HepG2 (cell line): ENCODE data around the gene MAP2K5. TPM values are rescaled to one million over a fixed set of nuclear protein-coding genes. Genes with fewer than 3 reads are reported as not detected.

Source experiments
- ATAC-seq: fragments of 200-7000 bp; cut with Tn5 transposase; 3 replicates; pipeline ENCODE4 v1.9.1; 2020; ENCODE audit warnings: mild to moderate bottlenecking, moderate library complexity
- BruUV-seq: library from RNA; stranded (reverse); fragments of 400-500 nt; replicated peaks from 2 replicates; lab custom pipeline; 2021; lab: Mats Ljungman, UMichigan
- CTCF ChIA-PET: fragments of 300-600 bp; formaldehyde crosslinking; extraction: SDS; loops from one replicate; lab custom pipeline; 2021; ENCODE audit warnings: low total read pairs, inconsistent platforms, low intra/inter-chr PET ratio; lab: Yijun Ruan, JAX
- POLR2A ChIA-PET: fragments of 350-600 bp; sonication (Branson Sonifier 250); formaldehyde crosslinking; loops from one replicate; lab custom pipeline; 2020; ENCODE audit warnings: antibody characterized with exemption, inconsistent platforms; lab: Yijun Ruan, JAX
- DNase-seq: peaks from one replicate; pipeline ENCODE4 v3.0.0-alpha.2; 2015; ENCODE audit warnings: low spot score
- FAIRE-seq: peaks from 3 replicates; lab custom pipeline; 2011; peaks lifted over from hg19 to GRCh38; lab: Jason Lieb, UNC
- H2AFZ ChIP-seq: one replicate; pipeline ENCODE4 v1.6.1; 2011; ENCODE audit warnings: low read length, inconsistent platforms
- H3K27ac ChIP-seq: fragments of 300-600 bp; 3 replicates; pipeline ENCODE4 v1.8.0; 2011; ENCODE audit warnings: mixed run types, mild to moderate bottlenecking, mixed read lengths, low read length, inconsistent platforms; ENCODE audit not compliant: insufficient read depth; ENCODE audit errors: extremely low read length
- H3K27me3 ChIP-seq, 2 experiments: fragments of 200-600 bp in 1 of 2; 2 replicates in 1 of 2; 3 replicates in 1 of 2; pipeline versions ENCODE4 v1.6.0 to v1.8.0; 2011; ENCODE audit warnings: low read length in 2 of 2, mild to moderate bottlenecking in 2 of 2, moderate library complexity in 2 of 2, inconsistent platforms in 1 of 2; ENCODE audit not compliant: insufficient read depth in 2 of 2, control insufficient read depth in 1 of 2
- H3K36me3 ChIP-seq, 2 experiments: fragments of 200-600 bp in 1 of 2; replicated peaks in 1 of 2; 2 replicates in 1 of 2; 3 replicates in 1 of 2; pipeline versions ENCODE4 v1.5.1 to v1.8.0; 2011; ENCODE audit warnings: low read length in 2 of 2, inconsistent platforms in 1 of 2; ENCODE audit not compliant: insufficient read depth in 2 of 2, control insufficient read depth in 1 of 2
- H3K4me1 ChIP-seq: 2 replicates; pipeline ENCODE4 v1.5.1; 2012; ENCODE audit warnings: low read length, inconsistent platforms; ENCODE audit not compliant: insufficient read depth
- H3K4me2 ChIP-seq: 2 replicates; pipeline ENCODE4 v1.6.0; 2011; ENCODE audit warnings: low read depth, low read length, inconsistent platforms
- H3K4me3 ChIP-seq, 3 experiments: fragments of 200-600 bp in 1 of 3; sonication (generic), shearing (Covaris generic) in 1 of 3; replicated peaks in 1 of 3; 2 replicates each; pipeline ENCODE4 v1.5.1; 2011 to 2016; ENCODE audit warnings: low read length in 3 of 3, inconsistent platforms in 2 of 3, low read depth in 2 of 3, mild to moderate bottlenecking in 2 of 3, control low read depth in 1 of 3, mixed read lengths in 1 of 3; ENCODE audit not compliant: insufficient read depth in 1 of 3
- H3K79me2 ChIP-seq: one replicate; pipeline ENCODE4 v1.6.1; 2011; ENCODE audit warnings: low read length, inconsistent platforms; ENCODE audit not compliant: insufficient read depth
- H3K9ac ChIP-seq: 2 replicates; pipeline ENCODE4 v1.6.0; 2011; ENCODE audit warnings: mild to moderate bottlenecking, low read depth, low read length, inconsistent platforms; ENCODE audit not compliant: insufficient read depth
- H3K9me3 ChIP-seq: 2 replicates; pipeline ENCODE4 v1.5.1; 2012; ENCODE audit warnings: mild to moderate bottlenecking, low read length
- H4K20me1 ChIP-seq: 2 replicates; pipeline ENCODE4 v1.6.0; 2011; ENCODE audit warnings: inconsistent platforms, mild to moderate bottlenecking, low read length, moderate library complexity; ENCODE audit not compliant: insufficient read depth
- AHR ChIP-seq: IDR thresholded peaks from 2 replicates; pipeline ENCODE4 v1.6.1; 2018; ENCODE audit warnings: missing genetic modification reagents, missing compliant biosample characterization
- HOXA7 ChIP-seq: sonication (generic); formaldehyde crosslinking; IDR thresholded peaks from 2 replicates; pipeline ENCODE4 v1.8.1; 2022; ENCODE audit warnings: mild to moderate bottlenecking, missing genetic modification reagents, moderate library complexity
- MYNN ChIP-seq: sonication (generic); formaldehyde crosslinking; IDR thresholded peaks from 2 replicates; pipeline ENCODE4 v1.4.0; 2020; ENCODE audit warnings: mild to moderate bottlenecking, low read depth, missing genetic modification reagents
- RCOR2 ChIP-seq: IDR thresholded peaks from 2 replicates; pipeline ENCODE4 v1.6.1; 2016; ENCODE audit warnings: missing biosample characterization, missing genetic modification reagents
- SIN3B ChIP-seq: fragments of 150-350 bp; IDR thresholded peaks from 2 replicates; pipeline ENCODE4 v1.6.1; 2014; ENCODE audit warnings: low read length
- TBX2 ChIP-seq: sonication (generic); formaldehyde crosslinking; IDR thresholded peaks from 2 replicates; pipeline ENCODE4 v1.5.0; 2020; ENCODE audit warnings: missing genetic modification reagents, mild to moderate bottlenecking, borderline replicate concordance
- TGIF2 ChIP-seq: IDR thresholded peaks from 2 replicates; pipeline ENCODE4 v1.6.1; 2016; ENCODE audit warnings: control low read depth, missing compliant biosample characterization
- ZKSCAN1 ChIP-seq: fragments of 150-350 bp; IDR thresholded peaks from 2 replicates; pipeline ENCODE4 v1.6.1; 2014; ENCODE audit warnings: low read length
- ZNF124 ChIP-seq: sonication (generic); formaldehyde crosslinking; IDR thresholded peaks from 2 replicates; pipeline ENCODE4 v1.4.0; 2020; ENCODE audit warnings: missing genetic modification reagents
- ZNF484 ChIP-seq: sonication (generic); formaldehyde crosslinking; IDR thresholded peaks from 2 replicates; pipeline ENCODE4 v1.5.1; 2020; ENCODE audit warnings: mild to moderate bottlenecking, low read depth, missing genetic modification reagents, borderline replicate concordance
- ZSCAN25 ChIP-seq: sonication (generic); formaldehyde crosslinking; IDR thresholded peaks from 2 replicates; pipeline ENCODE4 v1.8.0; 2022; ENCODE audit warnings: mild to moderate bottlenecking, missing genetic modification reagents
- WGBS: methylation state at CpG from one replicate; pipeline ENCODE4 v1.1.6; 2017; ENCODE audit warnings: low lambda C conversion rate; 5-methylcytosine and 5-hydroxymethylcytosine counted together
- in situ Hi-C: cut with HindIII; loops from 2 replicates; pipeline ENCODE4 v1.10.0; 2017; ENCODE audit warnings: low pct_unique_long_range_greater_than_20kb; ENCODE audit not compliant: extremely low pct_ligation_motif_present
- intact Hi-C: fragments of 100-400 bp; cut with micrococcal nuclease; formaldehyde crosslinking; loops from one replicate; pipeline ENCODE4 v1.10.0; 2022; ENCODE audit not compliant: unreplicated experiment
- polyA plus RNA-seq, 8 experiments: library from polyadenylated mRNA; depleted of rRNA in 3 of 8; stranded (reverse) in 7 of 8; unstranded in 1 of 8; fragments of >200 nt; fragmentation: Illumina TruSeq in 4 of 8; extraction: Trizol in 4 of 8; gene quantifications; 2 replicates each; pipeline versions ENCODE4 v1.2.1 to v1.2.3, GENCODE V29; 2011 to 2016; ENCODE audit warnings: low read depth in 4 of 8, missing spikeins in 1 of 8, mixed read lengths in 1 of 8; ENCODE audit not compliant: insufficient read depth in 1 of 8
- total RNA-seq, 5 experiments: library from RNA; depleted of rRNA; stranded (reverse); fragments of >200 nt; fragmentation: Illumina TruSeq; extraction: Trizol; gene quantifications; 2 replicates each; pipeline ENCODE4 v1.2.3, GENCODE V29; 2016; ENCODE audit warnings: low read depth in 1 of 5
- TF ChIP-seq, protein P1 (sequence below): conservative IDR thresholded peaks from 2 replicates; pipeline ENCODE4 v1.6.1; 2018; ENCODE audit warnings: missing genetic modification reagents
- TF ChIP-seq, protein P2 (sequence below): sonication (generic); formaldehyde crosslinking; conservative IDR thresholded peaks from 2 replicates; pipeline ENCODE4 v1.4.0; 2020; ENCODE audit warnings: mild to moderate bottlenecking, missing genetic modification reagents, moderate library complexity
- TF ChIP-seq, protein P3 (sequence below): sonication (generic); formaldehyde crosslinking; IDR thresholded peaks from 2 replicates; pipeline ENCODE4 v1.8.1; 2023; ENCODE audit warnings: missing genetic modification reagents, mild to moderate bottlenecking, borderline replicate concordance

MAP2K5 gene
- total and polyA plus RNA-seq, 2 of the 13 experiments (the other 11 are each of a cell fraction or from before 2014, with no cell fraction given) = 4.0 to 4.3 TPM

DNA sequence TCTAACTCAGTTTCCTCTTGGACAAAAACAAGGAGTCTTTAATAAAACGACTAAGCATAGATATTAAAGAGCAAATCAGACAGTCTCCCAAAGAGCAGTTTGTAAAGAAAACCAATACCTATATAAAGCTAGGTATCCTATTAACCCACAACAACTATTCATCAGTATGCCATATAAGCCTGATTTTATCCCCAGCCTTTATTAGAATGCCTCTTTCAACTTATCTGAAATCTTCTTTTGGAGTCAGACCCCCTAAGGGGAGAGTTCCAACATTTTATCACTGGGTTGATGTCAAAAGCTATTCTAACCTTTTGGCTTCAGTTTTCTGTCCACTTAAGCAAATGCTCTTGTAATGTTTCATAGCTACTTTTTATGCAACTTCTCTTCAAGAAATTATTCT lies 17.8 kb downstream of the MAP2K5 start:
- Histone ChIP-seq H3K27ac (no peak overlapping the region), H3K9me3 (no peaks in the 10 kb centered on the region), H3K4me1 (no peaks in the 10 kb centered on the region), H3K36me3 (peaks cover 0 to 2% of the 10 kb centered on the region in 2 experiments; a peak in 1 of 5 replicates), H2AFZ (no peak overlapping the region), H3K4me2 (no peak overlapping the region), H3K27me3 (no peaks in the 10 kb centered on the region), H3K4me3 (no peak overlapping the region), H4K20me1 (no peaks in the 10 kb centered on the region; the same call in 1 of the 2 replicates), H3K9ac (no peak overlapping the region), H3K79me2 (no peaks in the 10 kb centered on the region)
- intact Hi-C loops = no loop called here
- CTCF ChIA-PET = no interaction called here
- ATAC-seq (no peak), DNase-seq (no peak), FAIRE-seq (no peak)
- TF ChIP-seq TGIF2 (CRISPR knock-in tag) (no peak), SIN3B (no peak), AHR (CRISPR knock-in tag) (no peak)
- in situ Hi-C loops = no loop called here
- POLR2A ChIA-PET = no interaction called here
- WGBS = 74% methylated on average over 1 of the region's 1 CpG
- no TSS peak for BruUV-seq

DNA sequence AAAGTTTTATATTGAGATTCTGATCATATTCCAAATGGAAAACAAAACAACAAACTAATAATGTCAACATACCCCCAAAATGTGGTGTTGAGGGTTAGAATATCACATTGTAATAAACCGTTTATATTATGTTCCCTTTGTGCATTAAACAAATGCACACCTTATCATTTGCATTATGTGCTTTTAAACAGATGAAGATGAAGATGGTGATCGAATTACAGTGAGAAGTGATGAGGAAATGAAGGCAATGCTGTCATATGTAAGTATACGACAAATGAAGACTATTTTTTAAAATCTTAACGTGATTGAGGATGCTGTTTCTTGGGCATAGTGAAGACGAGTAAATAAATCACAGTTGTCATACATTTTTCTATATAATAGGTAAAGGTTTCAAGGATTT lies 20.6 kb downstream of the MAP2K5 start:
- CTCF ChIA-PET = no interaction called here
- intact Hi-C loops = no loop called here

More for the DNA sequence above, 20.6 kb downstream of the MAP2K5 start:
- Histone ChIP-seq H2AFZ (no peak overlapping the region), H3K27ac (no peak overlapping the region), H3K27me3 (no peaks in the 10 kb centered on the region), H3K9ac (no peak overlapping the region), H3K36me3 (peaks cover 0 to 2% of the 10 kb centered on the region in 2 experiments; a peak in 1 of 5 replicates), H3K9me3 (no peaks in the 10 kb centered on the region), H4K20me1 (no peaks in the 10 kb centered on the region; the same call in 1 of the 2 replicates), H3K4me1 (no peaks in the 10 kb centered on the region), H3K4me3 (no peak overlapping the region), H3K4me2 (no peak overlapping the region), H3K79me2 (no peaks in the 10 kb centered on the region)
- in situ Hi-C loops = no loop called here
- TF ChIP-seq, protein P1, sequence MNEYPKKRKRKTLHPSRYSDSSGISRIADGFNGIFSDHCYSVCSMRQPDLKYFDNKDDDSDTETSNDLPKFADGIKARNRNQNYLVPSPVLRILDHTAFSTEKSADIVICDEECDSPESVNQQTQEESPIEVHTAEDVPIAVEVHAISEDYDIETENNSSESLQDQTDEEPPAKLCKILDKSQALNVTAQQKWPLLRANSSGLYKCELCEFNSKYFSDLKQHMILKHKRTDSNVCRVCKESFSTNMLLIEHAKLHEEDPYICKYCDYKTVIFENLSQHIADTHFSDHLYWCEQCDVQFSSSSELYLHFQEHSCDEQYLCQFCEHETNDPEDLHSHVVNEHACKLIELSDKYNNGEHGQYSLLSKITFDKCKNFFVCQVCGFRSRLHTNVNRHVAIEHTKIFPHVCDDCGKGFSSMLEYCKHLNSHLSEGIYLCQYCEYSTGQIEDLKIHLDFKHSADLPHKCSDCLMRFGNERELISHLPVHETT (CRISPR knock-in tag) = no peak
- TF ChIP-seq HOXA7 (no peak), ZNF124 (CRISPR knock-in tag) (no peak), RCOR2 (CRISPR knock-in tag) (no peak), TBX2 (no peak), ZSCAN25 (CRISPR knock-in tag) (no peak), MYNN (no peak), ZNF484 (CRISPR knock-in tag) (no peak), ZKSCAN1 (no peak)
- TF ChIP-seq, protein P2, sequence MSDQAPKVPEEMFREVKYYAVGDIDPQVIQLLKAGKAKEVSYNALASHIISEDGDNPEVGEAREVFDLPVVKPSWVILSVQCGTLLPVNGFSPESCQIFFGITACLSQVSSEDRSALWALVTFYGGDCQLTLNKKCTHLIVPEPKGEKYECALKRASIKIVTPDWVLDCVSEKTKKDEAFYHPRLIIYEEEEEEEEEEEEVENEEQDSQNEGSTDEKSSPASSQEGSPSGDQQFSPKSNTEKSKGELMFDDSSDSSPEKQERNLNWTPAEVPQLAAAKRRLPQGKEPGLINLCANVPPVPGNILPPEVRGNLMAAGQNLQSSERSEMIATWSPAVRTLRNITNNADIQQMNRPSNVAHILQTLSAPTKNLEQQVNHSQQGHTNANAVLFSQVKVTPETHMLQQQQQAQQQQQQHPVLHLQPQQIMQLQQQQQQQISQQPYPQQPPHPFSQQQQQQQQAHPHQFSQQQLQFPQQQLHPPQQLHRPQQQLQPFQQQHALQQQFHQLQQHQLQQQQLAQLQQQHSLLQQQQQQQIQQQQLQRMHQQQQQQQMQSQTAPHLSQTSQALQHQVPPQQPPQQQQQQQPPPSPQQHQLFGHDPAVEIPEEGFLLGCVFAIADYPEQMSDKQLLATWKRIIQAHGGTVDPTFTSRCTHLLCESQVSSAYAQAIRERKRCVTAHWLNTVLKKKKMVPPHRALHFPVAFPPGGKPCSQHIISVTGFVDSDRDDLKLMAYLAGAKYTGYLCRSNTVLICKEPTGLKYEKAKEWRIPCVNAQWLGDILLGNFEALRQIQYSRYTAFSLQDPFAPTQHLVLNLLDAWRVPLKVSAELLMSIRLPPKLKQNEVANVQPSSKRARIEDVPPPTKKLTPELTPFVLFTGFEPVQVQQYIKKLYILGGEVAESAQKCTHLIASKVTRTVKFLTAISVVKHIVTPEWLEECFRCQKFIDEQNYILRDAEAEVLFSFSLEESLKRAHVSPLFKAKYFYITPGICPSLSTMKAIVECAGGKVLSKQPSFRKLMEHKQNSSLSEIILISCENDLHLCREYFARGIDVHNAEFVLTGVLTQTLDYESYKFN (CRISPR knock-in tag) = no peak
- TF ChIP-seq, protein P3, sequence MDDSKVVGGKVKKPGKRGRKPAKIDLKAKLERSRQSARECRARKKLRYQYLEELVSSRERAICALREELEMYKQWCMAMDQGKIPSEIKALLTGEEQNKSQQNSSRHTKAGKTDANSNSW = no peak
- DNase-seq (no peak), ATAC-seq (no peak), FAIRE-seq (no peak)
- no TSS peak for BruUV-seq
- POLR2A ChIA-PET = no interaction called here
- 95% methylated on average over 5 of the region's 5 CpGs for WGBS
